Stimulated activated naive CD8-positive, alpha-beta T cell treated with anti-CD3 and anti-CD28 coated beads, Interleukin-15, Interleukin-2, amounts not matched to agents 100 ng/mL and 50 ng/mL, for 24 hours (primary cell): Measurements from ENCODE around the gene CACNA2D3.

Experiments
- H3K27ac Mint-ChIP-seq: one replicate; pipeline ENCODE4 v1.8.0; 2021; ENCODE audit warnings: mild to moderate bottlenecking, mixed read lengths
- H3K27me3 Mint-ChIP-seq: one replicate; pipeline ENCODE4 v1.8.0; 2021; ENCODE audit warnings: mixed read lengths
- H3K36me3 Mint-ChIP-seq: one replicate; pipeline ENCODE4 v1.8.0; 2021; ENCODE audit warnings: low read depth, mixed read lengths
- H3K4me1 Mint-ChIP-seq: one replicate; pipeline ENCODE4 v1.8.0; 2021; ENCODE audit warnings: low read depth, mixed read lengths
- H3K4me3 Mint-ChIP-seq: one replicate; pipeline ENCODE4 v1.8.0; 2021; ENCODE audit warnings: mild to moderate bottlenecking, mixed read lengths
- H3K9me3 Mint-ChIP-seq: one replicate; pipeline ENCODE4 v1.8.0; 2021; ENCODE audit warnings: mixed read lengths

CACNA2D3 gene

GRCh38 chr3:54950391-54951003 is 828.1 kb downstream of the CACNA2D3 start:
- Mint-ChIP-seq H3K4me3 (no peak overlapping the region), H3K27ac (no peak overlapping the region), H3K27me3 (no peaks in the 10 kb centered on the region), H3K9me3 (no peaks in the 10 kb centered on the region), H3K36me3 (no peaks in the 10 kb centered on the region), H3K4me1 (no peaks in the 10 kb centered on the region)

GRCh38 chr3:54951405-54951804 is 829.1 kb downstream of the CACNA2D3 start:
- no peaks in the 10 kb centered on the region for H3K4me1 Mint-ChIP-seq
- no peak overlapping the region for H3K4me3 Mint-ChIP-seq
- no peaks in the 10 kb centered on the region for H3K36me3 Mint-ChIP-seq
- H3K27ac Mint-ChIP-seq = no peak overlapping the region
- H3K27me3 Mint-ChIP-seq = no peaks in the 10 kb centered on the region
- no peaks in the 10 kb centered on the region for H3K9me3 Mint-ChIP-seq

GRCh38 chr3:54954022-54954421 is 831.7 kb downstream of the CACNA2D3 start:
- no peaks in the 10 kb centered on the region for H3K9me3 Mint-ChIP-seq
- no peak overlapping the region for H3K27ac Mint-ChIP-seq
- no peaks in the 10 kb centered on the region for H3K36me3 Mint-ChIP-seq
- H3K4me1 Mint-ChIP-seq = no peaks in the 10 kb centered on the region
- no peaks in the 10 kb centered on the region for H3K27me3 Mint-ChIP-seq
- no peak overlapping the region for H3K4me3 Mint-ChIP-seq

- Mint-ChIP-seq H3K27me3 (no peaks in the 10 kb centered on the region), H3K36me3 (no peaks in the 10 kb centered on the region), H3K9me3 (no peaks in the 10 kb centered on the region), H3K27ac (no peak overlapping the region), H3K4me1 (no peaks in the 10 kb centered on the region), H3K4me3 (no peak overlapping the region)
These were observed 832.2 kb downstream of the CACNA2D3 start for GRCh38 chr3:54954521-54954920.

DNA sequence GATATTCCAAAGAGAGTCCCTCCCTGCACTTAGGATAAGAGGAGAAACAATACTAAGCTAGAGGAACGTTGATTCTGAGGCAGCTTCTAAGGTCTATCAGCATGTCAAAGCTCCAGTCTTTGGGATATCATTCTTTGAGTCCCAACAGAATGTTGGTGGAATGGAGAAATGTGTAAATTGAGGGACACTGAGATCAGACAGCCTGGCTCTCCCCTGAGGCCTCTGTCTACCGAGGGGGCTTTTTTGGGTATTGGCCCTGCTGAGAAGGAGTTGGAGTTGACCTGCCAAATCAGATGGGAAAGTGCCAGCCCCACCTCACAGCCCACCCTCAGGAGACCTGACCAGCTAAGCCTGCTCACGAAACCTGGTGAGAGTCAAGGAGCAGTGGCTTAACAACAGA is 833.1 kb downstream of the CACNA2D3 start:
- Mint-ChIP-seq H3K9me3 (no peaks in the 10 kb centered on the region), H3K4me1 (no peaks in the 10 kb centered on the region), H3K27ac (no peak overlapping the region), H3K36me3 (no peaks in the 10 kb centered on the region), H3K27me3 (no peaks in the 10 kb centered on the region), H3K4me3 (no peak overlapping the region)

DNA sequence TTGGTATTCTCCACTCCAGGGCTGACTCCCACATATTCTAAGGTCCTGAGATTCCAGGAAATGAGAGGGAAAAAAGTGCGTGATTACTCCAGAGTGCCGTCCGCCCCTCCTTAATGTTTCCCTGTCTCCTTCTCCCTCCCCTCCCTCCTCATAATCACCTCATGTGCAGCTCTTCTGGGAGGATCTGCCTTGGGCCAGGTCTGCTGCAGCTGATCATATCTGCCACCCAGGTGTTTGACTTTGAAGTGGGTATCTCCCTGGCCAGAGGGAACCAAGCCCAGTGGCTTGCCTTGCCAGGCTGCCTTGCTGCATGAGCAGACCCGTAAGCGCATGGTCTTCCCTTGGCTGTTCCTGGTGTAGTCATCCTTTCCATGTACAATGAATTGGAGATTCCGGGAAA is 833.6 kb downstream of the CACNA2D3 start:
- no peak overlapping the region for H3K27ac Mint-ChIP-seq
- H3K4me3 Mint-ChIP-seq = no peak overlapping the region
- no peaks in the 10 kb centered on the region for H3K36me3 Mint-ChIP-seq
- no peaks in the 10 kb centered on the region for H3K4me1 Mint-ChIP-seq
- H3K27me3 Mint-ChIP-seq = no peaks in the 10 kb centered on the region
- H3K9me3 Mint-ChIP-seq = no peaks in the 10 kb centered on the region

DNA sequence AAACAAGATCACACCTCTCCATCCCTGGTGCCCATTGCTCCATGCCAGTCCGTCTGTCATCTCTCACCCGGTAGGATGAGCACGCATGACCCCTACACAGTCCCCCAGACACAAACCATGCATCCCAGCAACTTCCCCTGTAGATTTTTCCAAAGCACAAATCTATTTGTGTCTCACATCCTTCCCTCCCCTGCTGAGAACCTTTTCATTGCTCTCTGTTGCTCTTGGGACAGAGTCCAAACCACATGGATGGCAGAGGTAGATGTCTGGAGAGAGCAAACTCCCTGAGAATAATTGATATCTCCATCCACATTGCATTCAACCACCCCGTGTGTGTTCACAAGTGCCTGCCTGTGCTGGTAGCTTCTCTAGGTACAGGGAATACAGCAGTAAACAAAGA is 835.4 kb downstream of the CACNA2D3 start:
- Mint-ChIP-seq H3K27ac (no peak overlapping the region), H3K4me1 (no peaks in the 10 kb centered on the region), H3K36me3 (no peaks in the 10 kb centered on the region), H3K27me3 (no peaks in the 10 kb centered on the region), H3K9me3 (no peaks in the 10 kb centered on the region), H3K4me3 (no peak overlapping the region)

GRCh38 chr3:54960082-54960481 is 837.7 kb downstream of the CACNA2D3 start:
- Mint-ChIP-seq H3K4me1 (no peaks in the 10 kb centered on the region), H3K27ac (no peak overlapping the region), H3K27me3 (no peaks in the 10 kb centered on the region), H3K4me3 (no peak overlapping the region), H3K9me3 (no peaks in the 10 kb centered on the region), H3K36me3 (no peaks in the 10 kb centered on the region)

GRCh38 chr3:54960701-54961100 is 838.3 kb downstream of the CACNA2D3 start:
- Mint-ChIP-seq H3K4me1 (no peaks in the 10 kb centered on the region), H3K27me3 (no peaks in the 10 kb centered on the region), H3K9me3 (no peaks in the 10 kb centered on the region), H3K27ac (no peak overlapping the region), H3K36me3 (no peaks in the 10 kb centered on the region), H3K4me3 (no peak overlapping the region)

GRCh38 chr3:54962200-54962599 is 839.8 kb downstream of the CACNA2D3 start:
- Mint-ChIP-seq H3K4me1 (no peaks in the 10 kb centered on the region), H3K4me3 (no peak overlapping the region), H3K27ac (no peak overlapping the region), H3K27me3 (no peaks in the 10 kb centered on the region), H3K9me3 (no peaks in the 10 kb centered on the region), H3K36me3 (no peaks in the 10 kb centered on the region)

- Mint-ChIP-seq H3K27ac (no peak overlapping the region), H3K36me3 (no peaks in the 10 kb centered on the region), H3K9me3 (no peaks in the 10 kb centered on the region), H3K4me1 (no peaks in the 10 kb centered on the region), H3K27me3 (no peaks in the 10 kb centered on the region), H3K4me3 (no peak overlapping the region)
These were observed 841.3 kb downstream of the CACNA2D3 start for GRCh38 chr3:54963641-54964040.

GRCh38 chr3:54964081-54964480 is 841.7 kb downstream of the CACNA2D3 start:
- H3K9me3 Mint-ChIP-seq = no peaks in the 10 kb centered on the region
- H3K4me1 Mint-ChIP-seq = no peaks in the 10 kb centered on the region
- no peak overlapping the region for H3K4me3 Mint-ChIP-seq
- no peak overlapping the region for H3K27ac Mint-ChIP-seq
- no peaks in the 10 kb centered on the region for H3K36me3 Mint-ChIP-seq
- no peaks in the 10 kb centered on the region for H3K27me3 Mint-ChIP-seq

GRCh38 chr3:54965746-54966145 is 843.4 kb downstream of the CACNA2D3 start:
- Mint-ChIP-seq H3K9me3 (peaks cover 3% of the 10 kb centered on the region), H3K4me1 (no peaks in the 10 kb centered on the region), H3K27me3 (no peaks in the 10 kb centered on the region), H3K27ac (no peak overlapping the region), H3K4me3 (no peak overlapping the region), H3K36me3 (no peaks in the 10 kb centered on the region)

GRCh38 chr3:54966979-54967378 is 844.6 kb downstream of the CACNA2D3 start:
- H3K27ac Mint-ChIP-seq = no peak overlapping the region
- no peak overlapping the region for H3K4me3 Mint-ChIP-seq
- H3K36me3 Mint-ChIP-seq = no peaks in the 10 kb centered on the region
- H3K4me1 Mint-ChIP-seq = no peaks in the 10 kb centered on the region
- peaks cover 4% of the 10 kb centered on the region for H3K9me3 Mint-ChIP-seq
- no peaks in the 10 kb centered on the region for H3K27me3 Mint-ChIP-seq

DNA sequence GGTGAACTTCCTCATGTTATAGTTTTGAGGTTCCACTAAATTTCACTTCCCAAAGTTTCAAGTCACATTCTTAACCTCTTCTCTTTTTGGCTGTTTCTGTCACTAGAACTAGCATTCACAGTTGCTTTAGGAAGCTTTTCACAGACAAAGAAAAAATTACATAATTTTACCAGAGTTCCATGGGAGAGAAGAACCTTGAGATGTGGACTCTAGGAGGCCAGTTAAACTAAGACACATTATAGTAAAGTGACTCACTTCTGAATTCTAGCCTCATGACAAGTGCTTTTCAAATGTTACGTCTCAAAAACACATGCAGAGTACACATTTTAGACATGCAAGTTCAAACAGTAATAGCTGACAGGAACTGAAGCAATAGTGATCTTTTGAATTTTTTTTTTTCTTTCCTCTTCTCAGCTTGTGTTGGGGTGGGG is 845.4 kb downstream of the CACNA2D3 start:
- H3K4me3 Mint-ChIP-seq = no peak overlapping the region
- H3K9me3 Mint-ChIP-seq = peaks cover 4% of the 10 kb centered on the region

DNA sequence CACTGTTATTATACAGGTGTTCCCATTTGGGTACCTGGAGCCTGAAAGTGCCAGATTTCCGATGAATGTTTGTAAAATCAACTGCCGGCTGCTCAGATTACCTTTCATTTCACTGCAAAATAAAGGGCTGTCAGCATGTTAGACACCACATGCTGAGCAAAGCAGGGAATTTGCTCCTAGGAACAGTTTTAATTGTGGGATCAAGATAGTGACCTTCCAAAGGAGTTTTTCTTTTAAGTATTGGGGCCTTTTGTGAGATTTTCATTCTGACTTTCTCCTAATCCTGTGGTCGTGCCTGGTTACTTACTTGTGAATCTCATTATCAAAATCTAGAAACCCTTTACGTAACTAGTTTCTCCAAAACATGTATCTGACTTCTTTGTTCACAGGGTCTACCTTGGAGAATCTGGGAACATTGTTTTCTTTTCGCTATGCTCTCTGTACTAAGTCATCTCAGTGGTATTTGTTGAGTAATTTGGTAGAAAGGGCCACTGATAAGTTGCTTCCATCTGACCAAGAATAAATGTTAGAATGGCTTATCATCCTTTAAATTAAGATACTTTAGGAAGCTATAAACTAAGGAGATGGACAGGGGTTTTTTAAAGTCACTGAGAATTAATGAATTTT is 846.3 kb downstream of the CACNA2D3 start:
- H3K27me3 Mint-ChIP-seq = no peaks in the 10 kb centered on the region
- no peak overlapping the region for H3K27ac Mint-ChIP-seq
- peaks cover 4% of the 10 kb centered on the region for H3K9me3 Mint-ChIP-seq
- H3K4me3 Mint-ChIP-seq = no peak overlapping the region
- H3K4me1 Mint-ChIP-seq = no peaks in the 10 kb centered on the region
- no peaks in the 10 kb centered on the region for H3K36me3 Mint-ChIP-seq

More for the DNA sequence above, 845.4 kb downstream of the CACNA2D3 start:
- Mint-ChIP-seq H3K27me3 (no peaks in the 10 kb centered on the region), H3K27ac (no peak overlapping the region), H3K4me1 (no peaks in the 10 kb centered on the region), H3K36me3 (no peaks in the 10 kb centered on the region)
